Natural killer cell (primary cell): Measurements from ENCODE around the gene UNC93B1. TPM values are rescaled to one million over a fixed set of nuclear protein-coding genes. Genes with fewer than 3 reads are reported as not detected.

ENCODE experiments used
- ATAC-seq, 3 donors: fragments of 150-1000 bp in 2 of 3; fragments of 200-7000 bp in 1 of 3; cut with Tn5 transposase; 1 replicate in 1 of 3; 2 replicates in 2 of 3; pipeline ENCODE4 v1.10.0; 2021; ENCODE audit warnings: mild to moderate bottlenecking in 2 of 3, moderate library complexity in 2 of 3
- DNase-seq, 2 donors: peaks; one replicate each; pipeline versions ENCODE4 v3.0.0 to v3.0.0-alpha.2; 2013 to 2021; ENCODE audit warnings: mixed read lengths in 1 of 2
- H3K27ac ChIP-seq: one replicate; pipeline ENCODE4 v1.5.1; 2013; ENCODE audit warnings: mild to moderate bottlenecking, low read length
- H3K27me3 ChIP-seq: one replicate; pipeline ENCODE4 v1.6.1; 2013; ENCODE audit warnings: low read length; ENCODE audit not compliant: control insufficient read depth, insufficient read depth
- H3K36me3 ChIP-seq: one replicate; pipeline ENCODE4 v1.6.1; 2013; ENCODE audit warnings: low read length; ENCODE audit not compliant: control insufficient read depth, insufficient read depth
- H3K4me1 ChIP-seq: one replicate; pipeline ENCODE4 v1.6.1; 2013; ENCODE audit warnings: low read length; ENCODE audit not compliant: control insufficient read depth, insufficient read depth
- H3K4me3 ChIP-seq: one replicate; pipeline ENCODE4 v1.5.1; 2013; ENCODE audit warnings: low read length
- H3K9me3 ChIP-seq: one replicate; pipeline ENCODE4 v1.6.1; 2013; ENCODE audit warnings: low read length; ENCODE audit not compliant: control insufficient read depth, insufficient read depth
- H3K27ac Mint-ChIP-seq, 2 donors: one replicate each; pipeline ENCODE4 v1.8.0; 2022; ENCODE audit warnings: mild to moderate bottlenecking in 2 of 2, mixed read lengths in 2 of 2, moderate library complexity in 1 of 2
- H3K27me3 Mint-ChIP-seq, 2 donors: one replicate each; pipeline ENCODE4 v1.8.0; 2022; ENCODE audit warnings: low read depth in 2 of 2, mixed read lengths in 2 of 2
- H3K36me3 Mint-ChIP-seq: one replicate; pipeline ENCODE4 v1.8.0; 2022; ENCODE audit warnings: mixed read lengths
- H3K4me1 Mint-ChIP-seq, 2 donors: one replicate each; pipeline ENCODE4 v1.8.0; 2022; ENCODE audit warnings: mixed read lengths in 2 of 2
- H3K4me3 Mint-ChIP-seq: one replicate; pipeline ENCODE4 v1.8.0; 2022; ENCODE audit warnings: mild to moderate bottlenecking, moderate library complexity, mixed read lengths
- H3K9me3 Mint-ChIP-seq, 2 donors: one replicate each; pipeline ENCODE4 v1.8.0; 2022; ENCODE audit warnings: mixed read lengths in 2 of 2
- WGBS: methylation state at CpG from one replicate; pipeline ENCODE4 v1.1.7; 2013; ENCODE audit warnings: missing lambda C conversion rate; ENCODE audit not compliant: insufficient coverage; 5-methylcytosine and 5-hydroxymethylcytosine counted together
- intact Hi-C: fragments of 100-400 bp; cut with micrococcal nuclease; formaldehyde crosslinking; loops from one replicate; pipeline ENCODE4 v1.14.2; 2022
- total RNA-seq, 4 donors: library from RNA; stranded (reverse); fragments of 120-200 nt in 1 of 4; gene quantifications; one replicate each; pipeline versions ENCODE4 v1.2.3 to v1.2.4, GENCODE V29; 2013 to 2022
- TF ChIP-seq, protein P1 (sequence below): fragments of 200-600 bp; IDR thresholded peaks from one replicate; pipeline ENCODE4 v1.8.0; 2022; ENCODE audit warnings: antibody characterized with exemption

The UNC93B1 gene
- total RNA-seq, 3 donors from 2014 or later (not counting 1 experiment from before 2014, with no cell fraction given) = 26.6 to 44.3 (median 39.7) TPM

DNA sequence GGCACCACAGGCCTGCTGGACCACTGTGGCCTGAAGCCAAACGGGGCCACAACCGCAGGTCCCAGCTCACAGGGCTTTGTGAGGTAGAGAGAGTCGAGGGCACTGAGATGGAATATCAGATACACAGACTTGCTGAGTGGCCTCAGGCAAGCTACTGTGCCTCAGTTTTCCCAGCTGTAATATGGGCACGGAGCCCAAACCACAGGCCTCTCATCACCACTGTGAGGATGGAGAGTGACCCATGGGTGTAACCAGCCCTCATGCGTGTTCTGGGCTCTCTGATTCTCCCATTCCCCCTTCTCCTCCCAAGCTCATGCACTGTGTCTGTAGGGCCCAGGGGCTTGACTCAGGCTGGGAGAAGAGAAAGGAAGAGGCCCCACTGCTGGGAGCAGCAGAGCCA lies 4.2 kb downstream of the UNC93B1 start:
- 89% methylated on average over 5 of the region's 5 CpGs for WGBS
- Histone ChIP-seq H3K27me3 (no peaks in the 10 kb centered on the region), H3K36me3 (peaks cover 10% of the 10 kb centered on the region), H3K4me3 (no peak overlapping the region), H3K9me3 (no peaks in the 10 kb centered on the region), H3K4me1 (peaks cover 76% of the 10 kb centered on the region), H3K27ac (no peak overlapping the region)
- no peaks in the 10 kb centered on the region for H3K27me3 Mint-ChIP-seq
- ATAC-seq = no peak
- intact Hi-C loops = loop anchor here (10.0 kb wide), 1 partner anchor 205 kb away; no protein-coding TSS in a partner anchor
- H3K4me1 Mint-ChIP-seq = peaks cover 18 to 40% of the 10 kb centered on the region in 2 donors
- no peak for DNase-seq
- H3K27ac Mint-ChIP-seq = no peak overlapping the region
- no peaks in the 10 kb centered on the region for H3K36me3 Mint-ChIP-seq
- no peak overlapping the region for H3K4me3 Mint-ChIP-seq
- no peaks in the 10 kb centered on the region for H3K9me3 Mint-ChIP-seq
- TF ChIP-seq, protein P1, sequence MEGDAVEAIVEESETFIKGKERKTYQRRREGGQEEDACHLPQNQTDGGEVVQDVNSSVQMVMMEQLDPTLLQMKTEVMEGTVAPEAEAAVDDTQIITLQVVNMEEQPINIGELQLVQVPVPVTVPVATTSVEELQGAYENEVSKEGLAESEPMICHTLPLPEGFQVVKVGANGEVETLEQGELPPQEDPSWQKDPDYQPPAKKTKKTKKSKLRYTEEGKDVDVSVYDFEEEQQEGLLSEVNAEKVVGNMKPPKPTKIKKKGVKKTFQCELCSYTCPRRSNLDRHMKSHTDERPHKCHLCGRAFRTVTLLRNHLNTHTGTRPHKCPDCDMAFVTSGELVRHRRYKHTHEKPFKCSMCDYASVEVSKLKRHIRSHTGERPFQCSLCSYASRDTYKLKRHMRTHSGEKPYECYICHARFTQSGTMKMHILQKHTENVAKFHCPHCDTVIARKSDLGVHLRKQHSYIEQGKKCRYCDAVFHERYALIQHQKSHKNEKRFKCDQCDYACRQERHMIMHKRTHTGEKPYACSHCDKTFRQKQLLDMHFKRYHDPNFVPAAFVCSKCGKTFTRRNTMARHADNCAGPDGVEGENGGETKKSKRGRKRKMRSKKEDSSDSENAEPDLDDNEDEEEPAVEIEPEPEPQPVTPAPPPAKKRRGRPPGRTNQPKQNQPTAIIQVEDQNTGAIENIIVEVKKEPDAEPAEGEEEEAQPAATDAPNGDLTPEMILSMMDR = no peak

- H3K4me1 ChIP-seq = peaks cover 71% of the 10 kb centered on the region
- TF ChIP-seq, protein P1 = no peak
- intact Hi-C loops = no loop called here
- no peak for DNase-seq
- H3K27me3 ChIP-seq = no peaks in the 10 kb centered on the region
- peaks cover 10% of the 10 kb centered on the region for H3K36me3 ChIP-seq
- no peaks in the 10 kb centered on the region for H3K9me3 ChIP-seq
- ATAC-seq = no peak
- Mint-ChIP-seq H3K4me3 (no peak overlapping the region), H3K27ac (no peak overlapping the region), H3K27me3 (no peaks in the 10 kb centered on the region), H3K9me3 (no peaks in the 10 kb centered on the region), H3K4me1 (peaks cover 19 to 38% of the 10 kb centered on the region in 2 donors), H3K36me3 (no peaks in the 10 kb centered on the region)
- WGBS = 96% methylated on average over 13 of the region's 13 CpGs
- H3K27ac ChIP-seq = peak overlapping the region; percentile 15
- no peak overlapping the region for H3K4me3 ChIP-seq
Observed at GRCh38 chr11:67999201-67999629, 4.7 kb downstream of the UNC93B1 start.

DNA sequence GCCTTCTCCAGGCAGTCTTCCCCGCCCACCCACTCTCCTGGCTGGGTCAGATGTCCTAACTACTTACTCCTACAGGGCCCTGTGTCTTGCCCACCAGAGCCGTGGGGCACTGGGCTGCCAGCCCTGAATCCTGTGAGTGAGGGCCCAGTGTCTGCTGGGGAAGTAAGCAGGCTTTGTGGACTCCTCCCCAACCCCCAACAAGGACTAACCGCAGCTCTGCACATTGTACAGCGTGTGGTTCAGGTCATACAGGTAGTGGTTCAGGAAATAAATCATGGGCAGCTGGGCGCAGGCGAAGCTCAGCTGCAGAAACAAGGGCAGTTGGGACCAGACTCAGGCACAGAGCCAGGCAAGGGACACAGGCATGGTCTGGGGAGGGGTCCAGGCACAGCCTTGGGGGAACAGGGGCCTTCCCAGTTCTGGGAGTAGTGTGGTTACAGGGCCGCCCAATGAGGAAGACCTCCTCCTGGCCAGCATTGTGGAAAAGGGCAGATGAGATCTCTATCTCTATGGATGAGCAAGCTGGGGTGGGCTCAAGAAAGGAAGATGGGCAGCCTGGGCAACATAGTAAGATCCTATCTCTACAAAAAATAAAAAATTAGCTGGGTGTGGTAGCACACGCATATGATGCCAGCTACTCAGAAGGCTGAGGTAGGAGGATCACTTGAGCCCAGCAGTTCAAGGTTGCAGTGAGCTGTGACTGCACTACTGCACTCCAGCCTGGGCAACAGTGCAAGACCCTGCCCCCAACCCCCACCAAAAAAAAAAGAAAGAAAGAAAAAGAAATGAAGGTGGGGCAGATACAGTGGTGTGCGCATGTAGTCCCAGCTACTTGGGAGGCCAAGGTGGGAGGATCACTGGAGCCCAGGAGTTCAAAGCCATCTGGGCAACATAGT lies 5.5 kb downstream of the UNC93B1 start:
- Mint-ChIP-seq H3K4me3 (peak overlapping the region; percentile 45), H3K4me1 (peaks cover 24 to 40% of the 10 kb centered on the region in 2 donors), H3K27ac (peak overlapping the region in 1 of 2 donors; percentile 64), H3K27me3 (no peaks in the 10 kb centered on the region), H3K36me3 (no peaks in the 10 kb centered on the region), H3K9me3 (no peaks in the 10 kb centered on the region)
- ATAC-seq = peak in 1 of 3 donors; percentile 31
- Histone ChIP-seq H3K27me3 (no peaks in the 10 kb centered on the region), H3K4me1 (peaks cover 68% of the 10 kb centered on the region), H3K27ac (peak overlapping the region; percentile 8), H3K9me3 (no peaks in the 10 kb centered on the region), H3K4me3 (no peak overlapping the region), H3K36me3 (peaks cover 10% of the 10 kb centered on the region)
- DNase-seq = peak in 1 of 2 donors; percentile 37
- intact Hi-C loops = no loop called here
- TF ChIP-seq, protein P1 = no peak
- WGBS = 48% methylated on average over 9 of the region's 9 CpGs
